GM21576 (cell line): ENCODE data around the gene IL31RA.
A peak's percentile ranks its signal among the peaks of the same experiment; 100 is the strongest.
"Not testable (repeated sequence)": the region's sequence is repeated elsewhere in the genome, so short reads cannot be mapped to it uniquely, and the experiment has no call there.

Source experiments
- ATAC-seq: cut with Tn5 transposase; IDR thresholded peaks from one replicate; pipeline ENCODE4 v1.9.1; 2021; ENCODE audit warnings: mild to moderate bottlenecking, moderate library complexity; ENCODE audit not compliant: unreplicated experiment

Gene IL31RA

DNA sequence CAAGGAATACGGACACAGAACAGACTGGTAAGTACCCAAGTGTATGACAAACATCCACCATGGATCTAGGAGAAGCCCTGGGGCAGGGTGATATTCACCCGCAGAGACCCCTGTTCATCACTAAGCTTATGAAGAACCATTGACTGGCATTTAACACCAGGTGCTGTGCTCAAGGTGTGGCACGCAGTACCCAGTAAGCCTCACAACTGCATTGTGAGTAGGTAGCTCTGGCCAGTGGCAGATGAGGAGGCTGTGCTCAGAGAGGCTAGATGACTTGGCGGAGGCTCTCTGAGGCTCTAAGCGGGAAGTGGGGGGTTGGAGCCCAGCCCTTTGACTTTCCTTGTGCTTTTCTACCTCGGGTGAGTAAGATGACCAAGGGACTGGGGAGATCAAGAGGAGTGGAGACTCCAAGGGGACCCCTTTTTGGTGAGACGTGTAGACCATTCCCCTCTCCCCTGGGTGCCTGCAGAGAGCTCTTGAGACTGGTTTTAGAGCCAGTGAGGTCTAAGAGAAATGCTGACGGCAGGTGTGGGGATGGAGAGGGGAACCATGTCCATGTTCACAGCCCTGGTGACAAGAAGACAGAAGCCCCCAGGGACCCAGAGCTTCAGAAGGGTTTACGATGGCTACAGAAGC, 72.8 kb downstream of the IL31RA start:
- no peak for ATAC-seq

DNA sequence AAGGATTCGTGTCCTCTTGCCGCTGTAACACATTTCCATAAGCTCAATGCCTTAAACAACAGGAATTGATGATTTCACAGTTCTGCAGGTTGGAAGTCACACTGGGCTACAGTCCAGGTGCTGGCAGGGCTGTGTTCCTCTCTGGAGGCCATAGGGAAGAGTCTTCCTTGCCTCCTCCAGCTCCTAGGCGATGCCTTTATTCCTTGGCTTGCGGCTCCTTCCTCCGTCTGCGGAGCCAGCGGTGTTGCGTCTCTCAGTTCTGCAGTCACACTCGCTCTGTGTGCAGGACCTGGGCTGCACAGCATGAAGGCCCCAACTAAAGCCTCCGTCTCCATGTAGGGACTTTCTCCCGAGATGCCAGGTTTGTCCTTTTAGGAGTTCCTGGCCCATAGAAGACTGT, 73.6 kb downstream of the IL31RA start:
- no peak for ATAC-seq

DNA sequence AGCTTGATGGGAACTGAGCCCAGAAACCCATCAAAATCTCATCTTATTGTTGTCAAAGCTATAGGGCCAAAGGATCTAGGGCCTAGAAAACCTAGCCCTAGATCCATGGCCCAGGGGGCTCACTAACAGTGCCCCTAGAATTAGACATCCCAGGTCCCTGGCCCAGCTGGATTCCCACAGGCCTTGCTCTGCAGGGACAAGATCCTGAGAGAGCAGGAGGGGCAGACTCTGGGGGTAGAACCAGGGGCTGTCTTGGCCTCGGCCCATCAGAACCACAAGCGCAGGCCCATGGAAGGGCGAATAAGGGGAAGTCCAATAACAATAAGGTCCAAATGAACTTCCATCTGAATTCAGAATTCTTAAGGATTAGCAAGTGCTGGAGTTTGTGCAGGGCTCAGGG, 74.0 kb downstream of the IL31RA start:
- no peak for ATAC-seq

DNA sequence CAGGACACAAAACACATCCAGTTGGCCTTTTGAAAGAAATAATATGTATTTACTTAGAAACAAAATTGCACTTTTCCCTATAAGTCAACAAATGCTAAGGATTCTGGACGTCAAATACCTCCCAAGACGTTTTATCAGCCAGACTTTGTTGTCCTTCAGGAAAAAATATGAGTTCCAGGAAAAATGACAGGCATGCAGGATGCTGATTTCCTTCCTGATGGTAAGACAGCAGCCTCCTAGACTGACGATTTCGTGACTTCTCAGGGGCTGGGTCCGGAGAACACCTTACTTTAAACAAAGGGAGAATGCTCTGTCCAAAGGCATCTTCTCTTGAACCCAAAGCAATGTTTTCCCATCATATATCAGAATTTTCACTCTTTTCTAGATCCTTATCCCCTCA, 74.6 kb downstream of the IL31RA start:
- no peak for ATAC-seq

DNA sequence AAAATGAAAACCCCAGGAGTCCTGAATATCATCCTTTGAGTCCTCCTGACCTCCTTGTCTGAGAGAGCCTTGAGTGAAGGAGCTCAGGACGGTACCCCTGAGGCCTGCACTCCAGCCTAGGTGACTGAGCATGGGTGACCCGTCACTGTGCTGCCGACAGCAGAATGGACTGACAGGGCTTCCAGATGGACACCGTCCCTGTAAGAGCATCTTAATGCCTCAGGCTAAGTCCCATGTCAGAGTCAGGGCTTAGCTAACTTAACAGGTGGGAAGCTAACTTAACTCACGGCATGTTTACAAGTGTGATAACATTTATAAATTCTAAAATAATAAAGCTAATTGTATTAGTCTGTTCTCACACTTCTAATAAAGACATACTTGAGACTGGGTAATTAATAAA, 75.3 kb downstream of the IL31RA start:
- ATAC-seq, result no peak

DNA sequence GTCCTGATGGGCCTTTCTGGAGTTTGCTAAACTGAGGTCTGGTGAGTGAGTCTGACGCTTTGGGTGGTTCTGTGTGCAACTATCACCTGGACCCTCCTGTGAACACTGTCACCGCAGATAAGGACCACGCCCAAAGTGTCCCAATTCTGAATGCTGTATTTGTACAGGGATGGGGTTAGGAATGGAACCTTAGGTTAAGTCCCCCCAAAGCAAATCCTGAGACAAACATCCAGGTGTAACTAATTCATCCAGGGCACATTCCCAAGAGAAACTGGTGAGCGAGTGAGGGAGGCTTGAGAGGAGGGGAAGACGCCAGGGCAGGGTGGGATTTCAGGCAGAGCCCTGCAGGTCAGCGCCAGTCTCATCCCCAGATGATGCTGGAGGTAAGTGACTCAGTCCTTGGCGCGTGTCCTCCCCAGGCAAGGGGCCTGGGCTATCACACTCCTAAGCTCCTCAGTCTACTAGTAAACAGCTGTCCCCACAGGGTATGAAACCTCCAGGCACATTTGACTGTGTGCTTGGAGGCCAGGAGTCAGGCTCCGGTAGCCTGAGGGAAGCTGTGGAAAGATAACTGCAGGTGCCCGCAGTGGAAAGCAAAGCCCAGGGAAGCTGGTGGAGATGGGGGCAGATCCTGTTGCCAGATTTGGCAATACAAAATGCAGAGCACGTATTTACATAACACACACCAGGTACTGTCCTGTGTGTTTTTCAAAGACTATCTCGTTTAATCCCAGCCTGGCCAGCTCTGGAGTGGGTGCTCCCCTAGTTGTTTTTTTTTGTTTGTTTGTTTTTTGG, 76.9 kb downstream of the IL31RA start:
- ATAC-seq, result no peak

DNA sequence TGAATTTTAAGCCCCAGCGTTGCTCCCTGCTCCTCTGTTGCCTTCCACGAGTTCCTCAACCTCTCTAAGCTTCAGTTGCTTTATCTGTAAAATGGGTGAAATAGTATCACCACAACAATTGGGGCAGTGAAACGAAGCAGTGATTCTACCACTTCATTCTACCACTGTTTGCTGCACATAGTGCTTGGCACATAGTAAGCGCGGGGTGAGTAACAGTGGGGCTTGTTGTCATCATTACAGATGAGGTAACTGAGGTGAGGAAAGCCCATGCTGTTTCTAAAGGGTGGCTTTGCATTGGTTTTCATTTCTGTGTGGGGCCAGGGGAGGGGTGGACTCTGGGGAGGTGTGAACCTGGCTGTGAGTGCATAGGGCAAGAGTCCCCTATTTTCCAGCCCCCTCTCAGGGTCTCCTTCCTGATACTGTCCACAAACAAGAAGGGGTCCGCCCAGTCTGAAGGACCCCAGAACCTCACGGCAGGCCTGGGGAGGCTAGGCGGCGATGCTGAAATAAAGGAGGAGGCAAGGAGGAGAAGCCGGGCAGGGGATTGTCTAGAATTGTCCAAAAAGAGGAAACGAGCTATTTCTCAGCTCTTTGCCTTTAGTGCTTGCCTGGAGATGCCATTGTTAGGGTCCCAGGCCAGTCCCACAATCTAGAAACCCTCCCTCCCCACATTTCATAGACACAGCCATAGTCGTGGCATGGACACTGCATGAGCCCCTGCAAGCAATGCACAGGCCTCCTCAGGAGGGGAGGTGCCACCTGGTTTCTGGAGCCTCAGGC, 78.1 kb downstream of the IL31RA start:
- no peak for ATAC-seq

DNA sequence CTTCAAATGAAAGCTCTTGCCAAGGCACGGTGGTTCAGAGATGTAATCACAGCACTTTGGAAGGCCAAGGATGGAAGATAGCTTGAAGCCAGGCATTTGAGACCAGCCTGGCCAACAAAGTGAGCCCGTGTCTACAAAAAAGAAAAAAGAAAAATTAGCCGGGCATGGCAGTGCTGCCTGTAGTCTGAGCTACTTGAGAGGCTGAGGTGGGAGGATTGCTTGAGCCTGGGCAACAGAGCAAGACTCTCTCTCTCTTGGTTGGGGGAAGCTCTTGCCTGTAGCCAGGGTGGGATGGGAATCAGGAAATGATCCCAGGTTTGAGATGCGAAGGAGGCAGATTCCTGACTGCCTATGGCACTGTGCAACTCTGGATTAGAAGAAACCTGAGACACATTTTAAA, 81.5 kb downstream of the IL31RA start:
- no peak for ATAC-seq

DNA sequence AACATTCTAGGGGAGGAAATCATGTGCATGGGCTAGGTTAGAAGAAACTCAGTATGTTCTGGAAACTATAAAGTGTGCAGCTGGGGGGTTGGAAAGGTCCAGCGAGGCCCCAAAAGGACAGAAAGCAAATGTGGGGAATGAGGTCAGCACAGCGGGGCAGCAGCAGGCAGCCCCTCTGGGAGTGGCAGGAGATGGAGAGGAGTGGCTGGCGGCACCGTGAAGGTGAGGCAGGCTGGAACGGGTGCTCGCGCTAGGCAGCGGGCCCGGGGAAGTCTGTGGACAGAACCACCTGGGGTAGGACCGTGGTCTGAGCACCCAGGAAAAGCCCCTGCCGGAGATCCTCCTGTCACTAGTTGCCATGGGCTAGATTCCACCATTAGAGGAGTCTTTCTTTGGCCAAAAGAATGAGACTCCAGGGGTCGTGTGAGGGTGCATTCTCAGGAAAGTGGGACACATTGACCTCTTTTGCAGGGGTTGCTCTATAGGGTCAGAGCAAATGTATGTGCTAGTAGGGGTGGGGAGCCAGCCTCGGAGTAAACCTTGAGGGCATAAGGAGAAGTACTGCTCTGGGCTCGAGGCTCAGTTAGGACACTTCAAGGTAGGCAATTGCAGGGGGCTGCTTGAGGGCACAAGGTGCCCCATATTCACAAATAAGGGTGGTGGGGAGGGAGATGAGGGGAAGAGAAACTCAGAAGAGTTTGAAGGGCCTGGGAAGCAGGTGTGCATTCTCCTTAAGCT, 82.4 kb downstream of the IL31RA start:
- ATAC-seq, result no peak

DNA sequence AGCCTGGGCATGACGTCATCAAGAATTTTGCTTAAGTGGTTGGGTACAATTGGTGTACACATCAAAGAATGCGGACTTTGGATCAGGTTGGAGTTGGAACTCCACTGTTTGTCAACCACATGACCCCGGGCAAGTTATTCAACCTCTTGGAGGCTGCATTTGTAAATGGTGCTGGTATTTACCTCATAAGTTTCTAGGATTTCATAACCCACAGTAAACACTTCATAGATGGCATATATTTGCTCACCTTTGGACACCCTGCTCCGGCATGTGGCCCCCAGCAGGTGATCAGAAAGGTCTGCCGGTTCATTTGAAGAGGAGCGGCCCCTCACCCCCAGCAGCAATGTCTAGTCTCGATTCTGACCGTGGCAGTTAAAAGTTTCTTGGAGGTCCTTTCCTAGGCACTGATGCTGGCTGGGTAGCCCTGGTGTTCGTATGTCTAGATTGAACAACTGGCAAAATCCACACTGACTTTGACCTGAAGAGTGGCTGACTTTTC, 83.0 kb downstream of the IL31RA start:
- no peak for ATAC-seq

DNA sequence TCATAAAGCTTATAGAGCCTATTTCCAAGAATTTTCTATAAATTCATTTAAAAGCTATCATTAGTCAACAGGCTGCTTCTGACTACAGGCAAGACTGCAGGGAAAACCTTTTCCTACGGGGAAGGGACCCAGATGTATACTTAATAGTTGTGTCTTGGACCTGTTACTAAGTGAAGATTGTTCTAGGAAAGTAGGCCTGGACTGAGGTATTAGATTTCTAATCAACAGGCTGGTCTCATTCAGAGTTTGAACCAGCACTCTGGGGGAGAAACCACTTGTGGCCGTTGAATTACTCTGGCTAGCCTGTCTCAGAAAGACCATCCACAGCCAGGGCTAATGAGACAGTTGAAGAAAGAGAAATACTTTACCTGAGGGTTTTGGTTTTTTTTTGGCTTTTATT, 83.6 kb downstream of the IL31RA start:
- no peak for ATAC-seq

DNA sequence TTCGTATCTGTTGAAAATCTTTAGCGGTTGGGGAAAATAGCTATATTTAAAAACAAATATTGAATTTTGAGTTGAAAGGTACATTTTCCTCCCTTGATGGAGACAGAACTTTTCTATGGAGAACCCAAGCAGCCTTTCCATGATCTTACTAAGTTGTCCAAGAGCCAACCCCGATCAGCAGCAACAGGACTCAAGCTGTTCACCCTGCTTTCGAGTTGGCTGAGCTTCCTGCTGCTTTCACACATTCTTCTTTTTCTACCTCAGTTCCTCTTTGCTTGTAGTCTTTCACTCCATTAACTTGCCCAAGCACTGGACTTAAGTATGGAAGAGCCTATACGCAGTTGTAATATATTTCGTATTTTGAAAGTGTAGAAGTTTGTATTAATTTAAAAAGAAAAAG, 84.2 kb downstream of the IL31RA start:
- ATAC-seq, result no peak

DNA sequence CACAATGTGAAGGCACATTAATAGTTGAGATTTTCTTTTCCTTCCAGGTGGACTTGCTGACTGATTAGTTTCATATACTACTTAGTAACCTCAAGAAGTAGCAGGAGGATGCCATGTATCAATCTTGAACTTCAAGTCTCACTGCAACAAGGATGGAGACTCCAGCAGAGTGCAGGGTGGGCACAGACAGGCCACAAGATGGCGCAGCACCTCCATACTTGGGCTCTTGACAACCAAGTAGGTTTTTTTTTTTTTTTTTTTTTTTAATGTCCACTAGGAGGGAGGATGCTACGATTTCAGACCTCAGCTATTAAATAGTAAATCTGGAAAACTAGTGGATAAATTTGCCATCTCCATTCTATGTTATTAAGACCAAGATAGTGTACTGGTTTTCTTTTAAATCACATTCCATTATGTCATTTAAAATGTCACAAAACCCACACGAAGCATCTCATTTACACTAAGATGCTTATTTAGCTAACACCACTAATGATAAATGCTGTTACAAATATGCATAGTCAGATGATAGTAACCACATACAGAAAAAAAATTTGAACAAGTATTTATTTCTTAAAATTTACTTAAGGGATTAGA, 85.0 kb downstream of the IL31RA start:
- ATAC-seq, result peak; percentile 70

DNA sequence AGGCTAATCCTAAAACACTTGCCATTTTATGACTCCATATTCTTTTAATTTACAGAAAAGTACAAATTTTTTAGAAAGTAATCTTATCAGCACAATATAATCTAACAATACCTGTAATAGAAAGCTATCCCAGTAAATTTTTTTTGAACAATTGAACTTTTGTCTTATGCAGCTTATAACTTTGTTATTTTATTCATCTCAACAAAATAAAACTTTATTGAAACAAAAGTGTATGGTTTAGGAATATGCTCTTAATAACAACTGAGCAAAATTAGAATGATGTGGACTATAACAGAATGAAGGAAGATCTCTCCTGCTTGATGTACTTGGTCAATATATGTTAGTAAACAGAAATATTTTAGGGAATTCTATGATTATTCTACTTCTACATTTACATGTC, 86.4 kb downstream of the IL31RA start:
- not testable (repeated sequence) for ATAC-seq

DNA sequence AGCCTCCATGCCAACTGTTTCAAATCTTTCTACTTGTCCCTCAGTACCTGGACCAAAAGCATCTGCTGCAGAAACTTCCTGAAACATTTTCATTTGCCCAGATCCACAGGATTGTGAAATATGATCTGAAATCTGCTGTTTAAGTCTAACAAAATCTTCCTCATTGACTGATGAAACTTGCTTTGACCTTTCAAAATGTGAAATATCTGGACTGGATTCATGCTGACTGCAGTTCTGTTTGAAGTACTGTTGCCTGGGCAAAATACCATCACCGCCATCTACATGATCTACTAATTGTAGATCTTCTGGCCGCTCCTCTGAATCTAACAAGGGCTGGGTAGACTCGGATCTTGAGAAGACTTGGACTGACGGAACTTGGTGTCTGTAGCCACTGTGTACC, 90.0 kb downstream of the IL31RA start:
- not testable (repeated sequence) for ATAC-seq

DNA sequence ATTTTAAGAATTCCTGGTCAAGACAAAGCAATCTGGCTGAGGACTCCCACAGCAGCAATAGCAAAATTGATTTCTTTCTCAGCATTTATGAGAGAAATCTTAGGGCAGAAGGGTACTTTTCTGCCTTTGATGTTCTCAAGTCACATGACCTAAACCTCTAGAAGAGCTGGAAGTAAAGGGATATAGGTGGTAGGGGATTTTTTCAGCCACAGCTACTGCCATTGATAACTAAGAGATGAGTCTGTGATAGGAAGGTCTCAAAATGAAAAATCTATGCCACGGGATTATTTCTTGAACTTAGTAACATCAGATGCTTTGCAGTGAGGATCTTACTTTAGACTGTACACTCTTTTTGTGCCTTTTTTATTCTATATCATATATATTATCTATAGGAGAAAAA, 108.1 kb downstream of the IL31RA start:
- ATAC-seq, result no peak

DNA sequence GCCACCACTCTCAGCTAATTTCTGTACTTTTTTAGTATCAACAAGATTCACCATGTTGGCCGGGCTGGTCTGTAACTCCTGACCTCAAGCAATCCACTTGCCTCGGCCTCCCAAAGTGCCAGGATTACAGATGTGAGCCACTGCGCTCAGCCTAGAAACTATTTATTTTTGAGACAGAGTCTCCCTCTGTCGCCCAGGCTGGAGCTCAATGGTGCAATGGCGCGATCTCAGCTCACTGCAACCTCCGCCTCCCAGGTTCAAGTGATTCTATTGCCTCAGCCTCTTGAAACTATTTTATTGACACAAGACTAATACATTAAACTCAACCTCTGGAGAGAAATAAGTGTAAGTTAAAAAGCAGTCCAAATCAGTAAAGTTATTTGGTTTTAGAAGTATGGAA, 109.6 kb downstream of the IL31RA start:
- no peak for ATAC-seq

DNA sequence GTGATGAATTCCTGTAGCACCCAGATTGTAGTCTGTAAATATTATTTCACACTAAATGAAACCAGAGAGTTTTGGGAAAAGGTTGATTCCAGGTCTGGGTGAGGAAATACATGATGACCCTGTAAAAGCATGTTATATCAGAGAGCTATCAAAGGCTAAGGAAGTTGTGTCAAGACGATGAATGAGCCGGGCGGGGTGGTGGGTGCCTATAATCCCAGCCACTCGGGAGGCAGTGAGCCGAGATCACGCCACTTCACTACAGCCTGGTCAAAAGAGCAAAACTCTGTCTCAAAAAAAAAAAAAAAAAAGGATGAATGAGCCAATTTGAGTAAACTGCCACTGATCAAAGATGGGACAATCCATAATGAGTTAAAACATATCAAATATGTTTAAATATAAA, 114.4 kb downstream of the IL31RA start:
- ATAC-seq, result no peak

DNA sequence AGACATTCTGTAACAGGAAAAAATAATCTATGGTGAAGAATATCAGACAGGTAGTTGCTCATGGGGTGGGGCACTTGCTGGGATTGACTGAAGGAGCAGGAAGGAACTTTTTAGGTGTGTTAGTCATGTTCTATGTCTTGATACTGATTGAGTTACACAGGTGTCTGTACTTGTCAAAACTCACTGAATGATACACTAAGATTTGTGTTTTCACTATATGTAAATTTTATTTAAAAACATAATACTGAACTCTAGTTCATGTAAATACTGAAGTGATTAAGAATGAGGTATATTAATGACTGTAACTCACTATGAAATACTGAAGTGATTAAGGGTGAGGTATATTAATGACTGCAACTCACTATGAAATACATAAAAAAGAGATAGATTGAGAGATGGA, 115.1 kb downstream of the IL31RA start:
- no peak for ATAC-seq

DNA sequence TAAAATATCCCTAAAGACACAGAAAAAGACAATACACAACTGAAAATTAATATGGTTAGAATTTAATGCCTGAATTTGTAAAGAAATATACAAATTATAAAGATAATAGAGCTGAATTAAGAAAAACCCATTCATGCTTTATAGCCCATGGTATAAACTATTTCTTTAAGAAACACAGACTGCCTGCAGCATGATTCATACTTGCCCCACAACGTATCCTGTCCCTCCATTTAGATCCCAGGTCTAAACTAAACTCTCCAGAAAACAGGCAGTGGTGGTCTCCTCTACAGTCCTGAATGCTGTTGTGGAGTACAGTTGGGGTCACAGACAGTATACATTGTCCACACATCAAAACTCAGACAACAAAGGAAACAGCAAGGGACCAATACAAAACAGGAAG, 118.8 kb downstream of the IL31RA start:
- no peak for ATAC-seq
